Osteoblast (primary cell): ENCODE results near the gene SORCS3. TPM values are rescaled to one million over a fixed set of nuclear protein-coding genes. Genes with fewer than 3 reads are reported as not detected.

ENCODE experiments used
- DNase-seq: peaks from one replicate; pipeline ENCODE4 v3.0.0; 2011; ENCODE audit warnings: low spot score, mixed read lengths; ENCODE audit not compliant: insufficient read length; ENCODE audit errors: missing footprints
- H2AFZ ChIP-seq: 2 replicates; pipeline ENCODE4 v1.6.0; 2011; ENCODE audit warnings: mild to moderate bottlenecking, low read length
- H3K27ac ChIP-seq: 2 replicates; pipeline ENCODE4 v1.5.1; 2011; ENCODE audit warnings: mild to moderate bottlenecking, low read depth, low read length, moderate library complexity
- H3K27me3 ChIP-seq: 2 replicates; pipeline ENCODE4 v1.6.0; 2012; ENCODE audit warnings: mild to moderate bottlenecking, control low read depth, inconsistent platforms, low read length, moderate library complexity; ENCODE audit not compliant: insufficient read depth
- H3K36me3 ChIP-seq: 2 replicates; pipeline ENCODE4 v1.5.1; 2011; ENCODE audit warnings: mild to moderate bottlenecking, low read length, control low read depth, moderate library complexity; ENCODE audit not compliant: insufficient read depth
- H3K4me1 ChIP-seq: 2 replicates; pipeline ENCODE4 v1.5.1; 2011; ENCODE audit warnings: mild to moderate bottlenecking, low read length, control low read depth, moderate library complexity; ENCODE audit not compliant: insufficient read depth
- H3K4me2 ChIP-seq: 2 replicates; pipeline ENCODE4 v1.6.0; 2011; ENCODE audit warnings: mild to moderate bottlenecking, low read length; ENCODE audit not compliant: insufficient read depth
- H3K4me3 ChIP-seq: fragments of 200-600 bp; sonication (generic); 3 replicates; pipeline ENCODE4 v1.5.1; 2012; ENCODE audit warnings: mild to moderate bottlenecking, low read length, inconsistent platforms; ENCODE audit not compliant: insufficient read depth
- H3K79me2 ChIP-seq: 2 replicates; pipeline ENCODE4 v1.6.0; 2012; ENCODE audit warnings: mild to moderate bottlenecking, low read length, control low read depth, inconsistent platforms; ENCODE audit not compliant: insufficient read depth
- H3K9me3 ChIP-seq: 2 replicates; pipeline ENCODE4 v1.5.1; 2011; ENCODE audit warnings: low read depth, low read length, control low read depth
- H4K20me1 ChIP-seq: 2 replicates; pipeline ENCODE4 v1.6.0; 2012; ENCODE audit warnings: mild to moderate bottlenecking, low read length, control low read depth; ENCODE audit not compliant: insufficient read depth
- CTCF ChIP-seq: IDR thresholded peaks from 2 replicates; pipeline ENCODE4 v1.5.1; 2011; ENCODE audit warnings: mild to moderate bottlenecking, low read depth, low read length, moderate library complexity; ENCODE audit errors: extremely low read depth
- total RNA-seq: library from RNA; depleted of rRNA; stranded (reverse); fragments of >200 nt; gene quantifications from 2 replicates; pipeline ENCODE4 v1.2.3, GENCODE V29; 2012

The SORCS3 gene
- total RNA-seq, 1 donor, result not detected

GRCh38 chr10:105062951-105063350 lies 421.9 kb downstream of the SORCS3 start:
- H4K20me1 ChIP-seq, result no peaks in the 10 kb centered on the region
- H2AFZ ChIP-seq, result no peak overlapping the region
- H3K27me3 ChIP-seq, result no peaks in the 10 kb centered on the region
- TF ChIP-seq CTCF, result no peak
- H3K4me3 ChIP-seq, result no peak overlapping the region
- H3K4me2 ChIP-seq, result no peak overlapping the region
- H3K79me2 ChIP-seq, result no peaks in the 10 kb centered on the region
- H3K27ac ChIP-seq, result no peak overlapping the region
- no peaks in the 10 kb centered on the region for H3K4me1 ChIP-seq
- H3K36me3 ChIP-seq, result no peaks in the 10 kb centered on the region
- H3K9me3 ChIP-seq, result peaks cover 2% of the 10 kb centered on the region
- DNase-seq, result no peak

- Histone ChIP-seq H3K4me2 (no peak overlapping the region), H3K4me3 (no peak overlapping the region), H3K4me1 (no peaks in the 10 kb centered on the region), H3K36me3 (no peaks in the 10 kb centered on the region), H3K79me2 (no peaks in the 10 kb centered on the region), H2AFZ (no peak overlapping the region), H3K9me3 (peaks cover 2% of the 10 kb centered on the region), H4K20me1 (no peaks in the 10 kb centered on the region), H3K27ac (no peak overlapping the region), H3K27me3 (no peaks in the 10 kb centered on the region)
- TF ChIP-seq CTCF, result no peak
- no peak for DNase-seq
These were observed 422.7 kb downstream of the SORCS3 start for GRCh38 chr10:105063796-105064195.

GRCh38 chr10:105068497-105068896 lies 427.4 kb downstream of the SORCS3 start:
- Histone ChIP-seq H3K4me3 (no peak overlapping the region), H3K9me3 (peaks cover 2% of the 10 kb centered on the region), H3K79me2 (no peaks in the 10 kb centered on the region), H2AFZ (no peak overlapping the region), H3K27ac (no peak overlapping the region), H3K4me1 (no peaks in the 10 kb centered on the region), H3K4me2 (no peak overlapping the region), H4K20me1 (no peaks in the 10 kb centered on the region), H3K27me3 (no peaks in the 10 kb centered on the region), H3K36me3 (no peaks in the 10 kb centered on the region)
- DNase-seq, result no peak
- no peak for TF ChIP-seq CTCF

- no peaks in the 10 kb centered on the region for H4K20me1 ChIP-seq
- peaks cover 2% of the 10 kb centered on the region for H3K9me3 ChIP-seq
- no peaks in the 10 kb centered on the region for H3K27me3 ChIP-seq
- H3K36me3 ChIP-seq, result no peaks in the 10 kb centered on the region
- no peak for DNase-seq
- H3K4me1 ChIP-seq, result no peaks in the 10 kb centered on the region
- no peaks in the 10 kb centered on the region for H3K79me2 ChIP-seq
- TF ChIP-seq CTCF, result no peak
- no peak overlapping the region for H3K27ac ChIP-seq
- H2AFZ ChIP-seq, result no peak overlapping the region
- no peak overlapping the region for H3K4me2 ChIP-seq
- H3K4me3 ChIP-seq, result no peak overlapping the region
These were observed 429.2 kb downstream of the SORCS3 start for GRCh38 chr10:105070249-105070648.
